Fibroblast of the conjunctiva (primary cell): ENCODE data around the gene UBA6.
"Not testable (repeated sequence)": the region's sequence is repeated elsewhere in the genome, so short reads cannot be mapped to it uniquely, and the experiment has no call there.

ENCODE experiments used
- DNase-seq: peaks from one replicate; pipeline ENCODE4 v3.0.0-alpha.2; 2010; ENCODE audit warnings: low read depth

The UBA6 gene

DNA sequence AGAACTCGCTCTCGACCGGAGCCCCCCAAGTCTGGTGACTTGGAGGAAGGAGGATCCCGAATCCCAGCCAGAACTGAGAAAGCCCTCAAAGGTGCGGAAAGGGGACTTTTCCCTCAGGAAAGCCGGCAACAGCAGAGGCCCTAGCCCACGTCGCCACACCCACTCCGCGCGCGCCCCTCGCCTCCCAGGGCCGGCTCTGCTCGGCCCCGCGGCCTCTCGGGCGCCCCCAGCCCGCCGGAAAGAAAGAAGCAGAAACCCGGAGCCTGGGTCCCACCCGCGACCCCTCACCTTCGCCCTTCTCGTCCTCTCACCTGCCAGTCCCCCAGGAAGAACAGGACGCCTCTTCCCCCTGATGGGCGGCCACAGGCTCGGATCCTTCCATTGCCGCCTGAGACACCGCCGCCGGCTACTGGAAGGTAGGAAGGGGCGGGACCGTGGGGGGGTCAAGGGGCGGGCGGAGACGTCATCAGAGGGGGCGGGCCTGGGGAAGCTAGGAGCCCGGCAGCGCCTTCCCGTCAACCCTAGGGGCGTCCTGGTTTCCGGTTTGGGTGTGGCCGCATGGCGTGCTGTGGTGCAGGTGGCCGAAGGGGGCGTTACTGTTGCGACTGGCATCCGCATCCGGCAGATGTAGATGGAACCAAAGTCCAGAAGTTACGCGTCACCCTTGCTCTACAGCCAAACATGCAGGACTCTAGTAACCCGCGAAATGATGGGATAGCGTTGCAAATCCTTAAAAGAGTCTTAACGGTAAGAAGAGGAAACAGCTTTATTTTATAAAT, at the start of gene UBA6:
TSS of gene UBA6 (minus strand) at position 418 of the 779 bp plus-strand sequence. CDS start at position 382, 36 bp downstream.
- peak; percentile 91 for DNase-seq

GRCh38 chr4:67750691-67751090, 49.7 kb upstream of the UBA6 start:
- no peak for DNase-seq

DNA sequence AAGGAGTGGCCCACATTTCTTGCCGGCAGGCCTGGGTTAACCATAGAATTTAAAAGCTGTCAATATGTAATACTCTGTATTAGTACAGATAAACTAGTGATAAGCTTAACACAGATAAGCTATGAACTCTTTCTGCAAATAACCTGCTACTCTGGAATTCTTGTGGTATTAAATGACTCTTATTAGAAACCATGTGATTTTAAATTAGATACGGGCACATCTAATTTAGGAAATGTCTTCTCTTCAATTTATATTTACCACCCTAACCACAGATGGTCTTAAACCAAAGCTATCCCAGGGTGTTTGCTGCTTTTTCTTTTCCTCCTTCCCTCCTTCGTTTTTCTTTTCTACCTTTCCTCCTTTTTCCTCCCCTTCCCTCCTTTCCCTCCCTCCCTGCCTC, 48.3 kb upstream of the UBA6 start:
- DNase-seq: no peak

DNA sequence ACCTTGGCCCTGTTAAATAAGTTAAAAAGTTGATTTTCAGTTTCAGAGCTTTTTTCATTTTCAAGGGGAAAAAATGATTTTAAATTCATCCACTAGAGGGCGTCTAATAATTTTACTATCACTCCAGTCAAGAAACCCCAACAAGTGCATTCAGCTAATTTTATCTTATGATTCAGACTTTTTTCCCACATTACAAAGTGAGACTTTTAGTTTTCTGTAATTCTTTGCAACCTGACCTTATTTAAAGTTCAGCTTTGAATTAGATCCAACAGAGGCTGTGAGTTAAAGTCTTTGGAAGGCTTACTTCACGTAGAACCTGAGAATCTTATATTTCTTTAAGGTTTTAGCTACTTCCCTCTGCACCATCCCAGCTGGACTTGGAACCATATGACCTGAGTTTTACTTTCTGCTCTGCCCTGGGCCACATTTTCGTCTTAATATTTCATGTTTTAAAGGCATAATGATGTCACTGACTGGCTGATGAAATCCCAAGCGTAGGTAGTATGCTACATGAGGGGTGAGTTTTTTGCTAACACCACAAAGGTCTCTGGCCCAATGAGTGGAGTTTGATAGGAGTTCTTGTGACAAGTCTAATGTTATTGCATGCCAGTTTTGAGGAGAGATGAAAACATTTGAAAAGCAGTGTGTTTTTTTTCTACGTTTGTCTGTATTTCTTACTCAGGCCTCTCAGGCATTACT, 46.0 kb upstream of the UBA6 start:
- no peak for DNase-seq

- DNase-seq: no peak
Measured at GRCh38 chr4:67744561-67745283, 43.8 kb upstream of the UBA6 start.

- DNase-seq: no peak
Measured at GRCh38 chr4:67743194-67743593, 42.2 kb upstream of the UBA6 start.

DNA sequence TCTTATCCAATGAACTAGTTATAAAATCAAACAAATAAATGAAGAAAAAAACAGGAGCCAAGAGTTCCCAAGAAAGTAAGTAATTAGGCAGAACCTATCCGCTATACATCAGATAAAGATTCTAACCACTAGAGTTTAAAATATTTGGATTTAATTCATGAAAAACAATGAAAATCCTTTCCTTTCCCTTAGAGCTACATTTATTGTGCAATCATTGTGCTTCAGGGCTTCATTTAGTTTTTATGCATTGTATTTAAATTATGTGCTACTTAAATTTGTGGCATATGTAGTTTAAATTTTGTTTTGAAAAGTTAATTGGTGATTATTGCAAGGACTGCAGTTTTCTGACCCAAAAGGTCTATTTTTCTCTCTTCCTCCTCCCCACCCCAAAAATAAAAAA, 35.3 kb upstream of the UBA6 start:
- DNase-seq: no peak

DNA sequence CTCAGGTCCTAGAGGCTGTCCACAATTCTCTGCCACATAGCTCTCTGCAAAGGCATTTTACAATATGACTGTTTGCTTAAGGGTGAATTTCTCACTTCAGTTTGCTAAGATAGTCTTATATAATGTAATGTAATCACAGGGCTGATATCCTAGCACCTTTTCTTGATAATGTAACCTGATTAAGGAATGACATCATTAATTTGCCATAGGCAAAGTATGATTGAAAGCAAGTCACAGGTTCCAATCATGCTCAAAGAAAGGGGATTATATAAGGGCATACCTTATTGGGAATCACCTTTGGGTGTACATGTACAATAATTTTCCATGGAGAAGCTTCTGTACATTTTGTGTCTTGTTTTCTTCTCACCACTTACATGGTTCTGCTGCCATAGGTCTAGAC, 34.4 kb upstream of the UBA6 start:
- DNase-seq: no peak

GRCh38 chr4:67730511-67730910, 29.6 kb upstream of the UBA6 start:
- not testable (repeated sequence) for DNase-seq

DNA sequence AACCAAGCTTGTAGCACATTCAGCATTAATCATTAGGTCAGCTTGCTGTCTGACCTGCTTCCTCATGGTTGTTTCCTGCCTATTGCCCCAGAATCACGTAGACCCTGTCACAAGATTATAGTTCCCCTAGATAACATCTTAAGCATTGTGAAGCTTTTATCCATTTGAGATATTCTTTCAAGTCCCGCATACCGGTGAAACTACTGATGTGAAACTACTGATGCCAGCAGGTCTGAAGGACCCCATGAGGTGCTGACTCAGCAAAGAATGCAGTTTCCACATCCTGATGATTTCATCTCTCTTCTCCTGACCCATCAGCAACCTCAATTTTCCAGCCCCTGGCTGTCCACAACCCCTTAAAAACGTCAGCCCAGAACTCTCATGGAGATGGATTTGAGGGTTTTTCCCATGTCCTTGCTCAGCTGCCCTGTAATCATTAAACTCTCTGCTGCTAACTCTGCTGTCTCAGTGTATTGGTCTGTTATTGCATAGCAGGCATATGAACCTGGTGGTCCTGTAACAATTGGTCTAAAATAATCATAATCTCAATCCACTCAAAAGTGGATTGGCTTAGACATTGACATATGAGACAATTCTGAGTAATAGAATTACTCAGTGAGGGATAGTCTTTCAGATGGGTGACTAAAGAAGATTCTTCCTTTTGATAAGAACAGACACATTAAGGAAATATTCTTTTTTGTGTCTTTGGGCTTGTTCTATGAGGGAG, 26.3 kb upstream of the UBA6 start:
- no peak for DNase-seq

GRCh38 chr4:67725981-67726380, 25.0 kb upstream of the UBA6 start:
- no peak for DNase-seq

DNA sequence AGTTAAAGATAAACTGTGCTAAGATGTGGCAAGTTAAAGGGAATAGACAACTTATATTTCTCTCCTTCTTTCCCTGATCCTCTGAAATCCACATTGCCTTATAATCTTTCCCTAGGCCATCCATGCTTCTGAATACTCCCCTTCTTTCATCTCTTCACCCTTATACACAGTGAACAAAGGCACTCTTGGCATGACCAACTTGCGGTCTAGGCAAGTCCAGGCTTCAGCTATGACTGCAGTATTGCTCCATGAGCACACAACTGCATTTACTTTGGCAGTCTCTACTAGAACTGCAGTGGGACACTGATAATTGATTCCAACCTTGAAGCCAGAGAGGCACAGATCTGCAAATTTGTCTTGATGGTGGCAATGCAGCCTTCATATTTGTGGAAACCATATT, 24.2 kb upstream of the UBA6 start:
- no peak for DNase-seq

- DNase-seq: no peak
Measured at GRCh38 chr4:67723949-67724348, 23.0 kb upstream of the UBA6 start.

DNA sequence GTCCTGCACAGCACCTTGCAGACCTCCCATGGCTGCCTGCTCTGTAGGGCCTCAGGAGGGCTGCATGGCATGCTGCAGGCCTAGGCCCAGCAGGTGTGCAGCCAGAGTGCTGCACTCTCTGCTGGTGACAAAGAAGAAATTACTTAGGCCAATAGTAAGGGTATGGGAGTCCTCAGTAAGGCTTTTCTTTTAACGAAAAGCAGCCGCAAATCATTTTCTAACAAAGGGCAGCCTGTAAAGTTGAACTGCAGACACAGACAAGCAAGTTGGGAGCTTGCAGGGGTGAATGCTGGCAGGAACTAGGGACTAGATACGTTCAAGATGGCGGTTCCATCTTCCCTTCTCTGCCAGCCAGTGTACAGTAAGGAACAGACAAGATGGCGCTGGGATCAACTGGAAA, 22.4 kb upstream of the UBA6 start:
- no peak for DNase-seq

GRCh38 chr4:67721770-67722597, 21.0 kb upstream of the UBA6 start:
- no peak for DNase-seq

DNA sequence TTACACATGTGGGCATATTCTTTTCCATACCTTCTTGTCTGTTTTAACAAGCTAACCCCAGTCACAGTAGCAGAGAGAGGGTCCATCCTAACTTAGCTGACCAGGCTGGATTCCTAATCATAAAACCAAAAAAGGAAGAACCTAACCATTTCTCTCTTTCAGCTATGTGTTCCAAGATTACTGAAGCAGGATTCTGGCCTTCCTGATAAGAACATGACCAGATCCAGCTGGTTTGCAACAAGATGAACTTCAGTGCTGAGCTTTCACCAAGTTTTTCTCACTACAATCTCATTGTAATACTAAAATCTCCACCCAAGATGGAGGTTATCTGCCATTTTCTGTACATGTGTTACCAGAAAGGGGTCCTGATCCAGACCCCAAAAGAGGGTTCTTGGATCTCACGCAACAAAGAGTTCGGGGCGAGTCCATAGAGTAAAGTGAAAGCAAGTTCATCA, 20.4 kb upstream of the UBA6 start:
- DNase-seq: no peak

- DNase-seq: no peak
Measured at GRCh38 chr4:67719953-67720617, 19.1 kb upstream of the UBA6 start.

- no peak for DNase-seq
Measured at GRCh38 chr4:67718848-67719247, 17.9 kb upstream of the UBA6 start.

GRCh38 chr4:67717586-67717985, 16.6 kb upstream of the UBA6 start:
- no peak for DNase-seq

DNA sequence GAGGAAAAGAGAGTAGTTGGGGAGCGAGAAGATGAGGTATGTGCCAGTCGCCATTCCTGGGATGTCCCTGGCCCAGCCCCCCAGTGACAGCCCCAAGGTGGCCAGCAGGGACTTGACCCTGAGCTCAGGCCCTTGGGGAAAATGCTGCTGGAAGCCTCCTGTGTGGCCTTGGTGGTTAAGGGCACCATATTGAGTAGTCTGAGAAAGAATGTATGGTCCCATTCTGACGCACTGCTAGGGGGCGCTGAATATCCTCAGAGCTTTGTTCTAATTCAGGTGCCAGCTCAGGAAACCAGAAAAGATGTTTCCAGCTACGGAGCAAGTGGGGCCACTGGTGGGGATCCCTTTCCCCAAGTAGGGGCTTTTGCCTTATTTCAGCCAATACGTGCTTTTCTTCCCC, 14.0 kb upstream of the UBA6 start:
- no peak for DNase-seq

- DNase-seq: no peak
Measured at GRCh38 chr4:67714248-67714583, 13.3 kb upstream of the UBA6 start.
